ENCODE results near the gene TTBK2.

GRCh38 chr15:42826251-42826890 lies 94.2 kb downstream of the TTBK2 start:
- TF ChIP-seq POLR2AphosphoS5 (IDR thresholded peaks at IDR 0.05; ENCODE audit: insufficient read depth, low read depth, low read length) (no peak), POLR2A (IDR thresholded peaks at IDR 0.05; ENCODE audit: low read depth, low read length) (no peak), CTCF (IDR thresholded peaks at IDR 0.05; ENCODE audit: extremely low read depth in 1 of 2, insufficient read depth in 1 of 2, low read depth in 1 of 2, low read length in 2 of 2) (no peak), GATA2 (IDR thresholded peaks at IDR 0.05; ENCODE audit: insufficient read depth, insufficient read length, low read depth, low read length) (no peak), MAX (IDR thresholded peaks at IDR 0.05; ENCODE audit: insufficient read depth, insufficient read length) (no peak), FOS (IDR thresholded peaks at IDR 0.05; ENCODE audit: borderline replicate concordance, insufficient read depth, low read length) (no peak), EZH2 (IDR thresholded peaks at IDR 0.05; ENCODE audit: borderline replicate concordance, low read depth, low read length, severe bottlenecking) (no peak)
